ENCODE results near the gene HYI.

The HYI gene

DNA sequence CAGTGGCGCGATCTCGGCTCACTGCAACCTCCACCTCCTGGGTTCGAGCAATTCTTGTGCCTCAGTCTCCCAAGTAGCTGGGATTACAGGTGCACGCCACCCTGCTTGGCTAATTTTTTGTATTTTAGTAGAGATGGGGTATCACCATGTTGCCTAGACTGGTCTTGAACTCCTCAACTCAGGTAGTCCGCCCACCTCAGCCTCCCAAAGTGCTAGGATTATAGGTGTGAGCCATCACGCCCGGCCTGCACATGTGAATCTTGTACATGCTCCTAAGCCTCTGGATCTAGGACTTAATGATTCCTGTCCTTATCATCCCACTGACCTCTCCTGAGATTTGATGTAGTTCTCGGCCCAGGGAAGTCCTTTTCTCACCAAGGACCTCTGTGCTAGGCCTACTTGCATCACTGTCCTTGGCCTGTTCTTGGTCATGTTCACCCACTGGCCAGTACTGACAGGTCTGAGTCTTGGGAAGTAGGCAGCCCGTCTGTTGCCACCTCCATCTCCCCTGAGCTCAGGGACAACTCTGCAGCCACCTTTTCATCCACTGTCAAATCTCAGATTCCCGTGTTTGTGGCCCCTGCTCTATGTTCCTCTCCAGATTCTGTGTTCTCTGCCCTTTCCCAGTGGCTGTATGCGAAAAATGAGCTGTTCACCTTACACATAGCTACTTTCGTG, 9.4 kb downstream of the HYI start:
- no peak for FAIRE-seq
- TF ChIP-seq POLR2A (IDR thresholded peaks at IDR 0.05; ENCODE audit: low read depth, low read length), result no peak

DNA sequence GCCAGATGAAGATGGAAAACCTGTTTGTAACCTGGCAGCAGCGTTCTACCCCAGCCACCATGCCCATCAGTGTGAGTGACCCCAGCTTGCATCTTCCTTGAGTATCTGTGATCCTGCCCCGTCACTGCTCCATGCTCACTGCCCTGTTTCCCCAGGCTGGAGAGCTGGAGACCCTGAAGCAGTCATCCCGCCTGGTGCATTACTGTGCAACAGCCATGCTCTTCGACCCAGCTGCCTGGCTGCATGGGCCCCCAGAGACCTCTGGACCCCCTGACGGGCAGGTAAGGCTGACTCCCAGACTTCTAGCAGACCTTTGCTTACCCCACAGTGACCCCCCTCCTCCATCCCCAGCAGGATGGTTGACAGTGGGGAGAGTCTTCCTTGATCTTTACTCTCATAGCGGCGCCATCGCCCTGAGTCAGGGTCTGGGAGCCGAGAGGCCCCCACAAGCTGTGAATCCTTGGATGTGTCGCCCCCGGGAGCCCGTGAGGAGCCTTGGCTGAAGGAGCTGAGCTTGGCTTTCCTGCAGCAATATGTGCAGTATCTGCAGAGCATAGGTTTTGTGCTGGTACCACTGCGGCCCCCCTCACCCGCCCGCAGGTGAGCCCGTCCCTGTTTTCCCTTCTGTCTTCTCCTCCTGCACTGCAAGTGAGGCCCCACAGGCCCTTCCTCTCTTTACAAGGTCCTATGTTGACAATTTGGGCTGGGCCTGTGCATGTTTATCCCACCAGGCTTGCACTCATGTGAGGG, 10.4 kb downstream of the HYI start:
- FAIRE-seq, result no peak
- no peak for TF ChIP-seq POLR2A (IDR thresholded peaks at IDR 0.05; ENCODE audit: low read depth, low read length)
- no peak for DNase-seq (ENCODE audit: insufficient read length, low spot score)

More for the DNA sequence above, 9.4 kb downstream of the HYI start:
- no peak for DNase-seq (ENCODE audit: insufficient read length, low spot score)

DNA sequence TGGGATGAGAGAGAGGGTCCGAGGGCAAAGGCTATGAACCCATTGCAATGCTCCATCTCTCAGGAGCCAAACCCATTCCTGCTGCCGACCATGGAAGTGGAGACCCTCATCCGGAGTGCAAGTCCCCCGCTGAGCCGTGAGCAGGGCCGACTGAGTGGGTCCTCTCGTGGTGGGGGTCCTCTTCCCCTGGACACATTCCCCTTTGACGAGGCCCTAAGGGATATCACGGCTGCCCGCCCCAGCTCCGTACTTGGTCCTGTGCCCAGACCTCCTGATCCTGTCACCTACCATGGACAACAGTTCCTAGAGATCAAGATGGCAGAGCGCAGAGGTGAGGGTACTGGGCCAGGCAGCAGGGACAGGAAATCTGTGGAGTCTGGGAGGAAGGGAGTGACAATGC, 11.0 kb downstream of the HYI start:
- FAIRE-seq (no peak), DNase-seq (ENCODE audit: insufficient read length, low spot score) (no peak)
- TF ChIP-seq POLR2A (IDR thresholded peaks at IDR 0.05; ENCODE audit: low read depth, low read length), result no peak

- TF ChIP-seq POLR2A (IDR thresholded peaks at IDR 0.05; ENCODE audit: low read depth, low read length), result no peak
Measured at GRCh38 chr1:43441894-43442637, 11.7 kb downstream of the HYI start.

DNA sequence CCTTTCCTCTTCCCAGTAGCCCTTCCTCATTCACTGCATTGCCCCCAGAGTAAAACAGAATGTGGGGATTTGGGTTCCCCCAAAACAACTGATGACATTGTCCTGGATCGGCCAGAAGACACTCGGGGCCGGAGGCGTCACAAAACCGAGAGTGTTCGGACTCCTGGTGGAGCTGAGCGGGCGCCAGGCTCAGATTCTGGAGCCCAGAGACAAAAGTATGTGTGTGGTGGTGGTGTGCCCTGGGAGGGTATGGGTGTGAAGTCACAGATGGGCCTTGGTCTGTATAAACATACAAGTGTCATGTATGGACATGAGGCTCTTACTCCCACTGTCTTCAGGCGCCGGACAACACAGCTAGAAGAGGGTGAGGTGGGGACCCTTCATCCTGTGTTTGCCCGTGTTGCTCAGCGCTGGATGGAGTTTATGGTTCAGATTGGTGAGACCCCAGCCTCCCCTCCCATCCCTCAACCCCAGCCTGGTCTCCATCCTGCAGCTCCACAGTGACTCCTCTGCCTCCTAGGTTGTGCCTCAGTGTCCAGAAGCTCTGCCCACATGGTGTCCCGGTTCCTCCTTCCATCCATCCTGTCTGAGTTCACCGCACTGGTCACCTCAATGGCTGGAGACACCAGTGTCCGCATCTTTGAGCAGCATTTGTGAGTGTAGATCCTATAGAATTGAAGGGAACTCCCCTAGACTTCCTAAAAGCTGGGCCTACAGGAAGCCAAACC, 12.4 kb downstream of the HYI start:
- FAIRE-seq, result no peak
- no peak for DNase-seq (ENCODE audit: insufficient read length, low spot score)

More at GRCh38 chr1:43441894-43442637, 11.7 kb downstream of the HYI start:
- DNase-seq (ENCODE audit: insufficient read length, low spot score), result no peak
- no peak for FAIRE-seq

DNA sequence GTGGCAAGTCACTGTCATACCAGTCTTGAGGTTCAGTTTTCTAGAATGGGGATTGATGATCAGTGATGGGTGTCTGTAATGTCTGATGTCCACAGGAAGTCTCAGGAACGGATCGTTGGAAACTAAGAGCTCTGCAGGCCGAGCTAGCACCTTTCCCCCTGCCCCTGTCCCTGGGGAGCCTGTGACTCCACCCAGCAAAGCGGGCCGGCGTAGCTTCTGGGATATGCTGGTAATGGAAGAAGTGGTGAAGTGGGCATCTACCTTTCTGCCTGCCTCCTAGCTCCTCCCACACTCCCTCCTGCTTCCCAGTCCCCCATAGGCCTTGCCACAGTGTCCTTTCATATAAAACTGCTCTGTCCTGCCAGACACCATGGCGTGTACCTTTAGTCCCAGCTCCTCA, 13.4 kb downstream of the HYI start:
- FAIRE-seq (no peak), DNase-seq (ENCODE audit: insufficient read length, low spot score) (no peak)
- no peak for TF ChIP-seq POLR2A (IDR thresholded peaks at IDR 0.05; ENCODE audit: low read depth, low read length)

More for the DNA sequence above, 12.4 kb downstream of the HYI start:
- TF ChIP-seq POLR2A (IDR thresholded peaks at IDR 0.05; ENCODE audit: low read depth, low read length), result no peak

- DNase-seq (ENCODE audit: insufficient read length, low spot score), result no peak
- no peak for FAIRE-seq
- no peak for TF ChIP-seq POLR2A (IDR thresholded peaks at IDR 0.05; ENCODE audit: low read depth, low read length)
Measured at GRCh38 chr1:43439781-43440180, 13.9 kb downstream of the HYI start.

- DNase-seq (ENCODE audit: insufficient read length, low spot score), result no peak
- no peak for FAIRE-seq
- TF ChIP-seq POLR2A (IDR thresholded peaks at IDR 0.05; ENCODE audit: low read depth, low read length), result no peak
Measured at GRCh38 chr1:43438953-43439581, 14.7 kb downstream of the HYI start.

- DNase-seq (ENCODE audit: insufficient read length, low spot score) (no peak), FAIRE-seq (no peak)
- no peak for TF ChIP-seq POLR2A (IDR thresholded peaks at IDR 0.05; ENCODE audit: low read depth, low read length)
Measured at GRCh38 chr1:43438576-43438952, 15.2 kb downstream of the HYI start.

GRCh38 chr1:43438006-43438405, 15.7 kb downstream of the HYI start:
- DNase-seq (ENCODE audit: insufficient read length, low spot score), result no peak
- no peak for FAIRE-seq
- TF ChIP-seq POLR2A (IDR thresholded peaks at IDR 0.05; ENCODE audit: low read depth, low read length), result no peak

- FAIRE-seq (no peak), DNase-seq (ENCODE audit: insufficient read length, low spot score) (no peak)
- no peak for TF ChIP-seq POLR2A (IDR thresholded peaks at IDR 0.05; ENCODE audit: low read depth, low read length)
Measured at GRCh38 chr1:43437031-43437973, 16.4 kb downstream of the HYI start.

- FAIRE-seq, result no peak
- no peak for DNase-seq (ENCODE audit: insufficient read length, low spot score)
- TF ChIP-seq POLR2A (IDR thresholded peaks at IDR 0.05; ENCODE audit: low read depth, low read length), result no peak
Measured at GRCh38 chr1:43436371-43436770, 17.4 kb downstream of the HYI start.

Measured in H54 (cell line).